Measurements from ENCODE around the gene HPX.

DNA sequence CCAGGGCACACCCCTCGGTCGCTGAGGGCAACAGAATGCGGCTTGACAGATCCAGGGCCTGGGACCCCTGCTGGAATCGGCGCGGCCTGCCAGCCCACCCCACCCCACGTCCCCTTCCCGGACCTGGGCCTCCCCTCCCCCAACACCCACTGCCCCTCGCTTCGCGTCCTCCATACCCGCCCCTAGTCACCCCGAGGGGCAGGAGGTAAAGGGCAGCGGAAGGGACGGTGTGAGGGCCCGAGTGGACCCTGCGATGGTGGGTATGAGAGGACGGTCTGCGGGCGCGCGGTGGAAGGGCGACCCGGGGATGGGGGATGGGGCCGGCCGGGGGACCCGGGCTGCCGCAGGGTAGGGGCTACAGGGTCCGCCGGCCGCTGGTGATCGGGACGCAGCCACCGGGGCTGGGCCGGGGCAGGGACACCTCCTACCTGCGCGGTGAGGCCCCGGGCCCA, 22.2 kb downstream of the HPX start:
- TF ChIP-seq EGR1 (IDR thresholded peaks at IDR 0.05; ENCODE audit: low read depth in 2 of 2): no peak
- TF ChIP-seq, protein P1, sequence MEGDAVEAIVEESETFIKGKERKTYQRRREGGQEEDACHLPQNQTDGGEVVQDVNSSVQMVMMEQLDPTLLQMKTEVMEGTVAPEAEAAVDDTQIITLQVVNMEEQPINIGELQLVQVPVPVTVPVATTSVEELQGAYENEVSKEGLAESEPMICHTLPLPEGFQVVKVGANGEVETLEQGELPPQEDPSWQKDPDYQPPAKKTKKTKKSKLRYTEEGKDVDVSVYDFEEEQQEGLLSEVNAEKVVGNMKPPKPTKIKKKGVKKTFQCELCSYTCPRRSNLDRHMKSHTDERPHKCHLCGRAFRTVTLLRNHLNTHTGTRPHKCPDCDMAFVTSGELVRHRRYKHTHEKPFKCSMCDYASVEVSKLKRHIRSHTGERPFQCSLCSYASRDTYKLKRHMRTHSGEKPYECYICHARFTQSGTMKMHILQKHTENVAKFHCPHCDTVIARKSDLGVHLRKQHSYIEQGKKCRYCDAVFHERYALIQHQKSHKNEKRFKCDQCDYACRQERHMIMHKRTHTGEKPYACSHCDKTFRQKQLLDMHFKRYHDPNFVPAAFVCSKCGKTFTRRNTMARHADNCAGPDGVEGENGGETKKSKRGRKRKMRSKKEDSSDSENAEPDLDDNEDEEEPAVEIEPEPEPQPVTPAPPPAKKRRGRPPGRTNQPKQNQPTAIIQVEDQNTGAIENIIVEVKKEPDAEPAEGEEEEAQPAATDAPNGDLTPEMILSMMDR (IDR thresholded peaks at IDR 0.05; ENCODE audit: low read depth, low read length, missing input control): no peak

Data from liver (tissue), 3 donors.